Hepatocyte (in vitro differentiated cells): ENCODE data around the gene ALK. TPM values are rescaled to one million over a fixed set of nuclear protein-coding genes. Genes with fewer than 3 reads are reported as not detected.

Experiments
- DNase-seq: peaks from one replicate; pipeline ENCODE4 v3.0.0-alpha.2; 2016; ENCODE audit warnings: low spot score
- H2AFZ ChIP-seq: fragments of 200-600 bp; sonication (generic); 2 replicates; pipeline ENCODE4 v1.6.0; 2016; ENCODE audit warnings: antibody characterized with exemption, mild to moderate bottlenecking
- H3K27ac ChIP-seq: fragments of 200-600 bp; sonication (generic); 2 replicates; pipeline ENCODE4 v1.5.1; 2016; ENCODE audit warnings: mild to moderate bottlenecking
- H3K27me3 ChIP-seq: fragments of 200-600 bp; sonication (generic); 2 replicates; pipeline ENCODE4 v1.6.1; 2016
- H3K36me3 ChIP-seq: fragments of 200-600 bp; sonication (generic); replicated peaks from 2 replicates; pipeline ENCODE4 v1.5.1; 2016; ENCODE audit warnings: low read depth; ENCODE audit not compliant: insufficient read depth
- H3K4me1 ChIP-seq: fragments of 200-600 bp; sonication (generic); 2 replicates; pipeline ENCODE4 v1.5.1; 2016; ENCODE audit warnings: mild to moderate bottlenecking, moderate library complexity; ENCODE audit not compliant: insufficient read depth
- H3K4me2 ChIP-seq: fragments of 200-600 bp; sonication (generic); 2 replicates; pipeline ENCODE4 v1.6.0; 2016
- H3K4me3 ChIP-seq: fragments of 200-600 bp; sonication (generic); 2 replicates; pipeline ENCODE4 v1.5.1; 2016; ENCODE audit warnings: mild to moderate bottlenecking
- H3K79me2 ChIP-seq: fragments of 200-600 bp; sonication (generic); 2 replicates; pipeline ENCODE4 v1.6.0; 2017; ENCODE audit warnings: mild to moderate bottlenecking
- H3K9me2 ChIP-seq: fragments of 200-600 bp; sonication (generic); replicated peaks from 2 replicates; pipeline ENCODE4 v1.6.0; 2017; ENCODE audit warnings: mild to moderate bottlenecking; ENCODE audit not compliant: insufficient read depth
- H3K9me3 ChIP-seq: fragments of 200-600 bp; sonication (generic); 2 replicates; pipeline ENCODE4 v1.5.1; 2016; ENCODE audit warnings: low read depth, mild to moderate bottlenecking
- H4K20me1 ChIP-seq: fragments of 200-600 bp; sonication (generic); 2 replicates; pipeline ENCODE4 v1.6.0; 2016; ENCODE audit warnings: mild to moderate bottlenecking; ENCODE audit not compliant: insufficient read depth, poor library complexity, severe bottlenecking
- EZH2 ChIP-seq: fragments of 200-600 bp; sonication (generic); IDR thresholded peaks from 2 replicates; pipeline ENCODE4 v1.6.1; 2016; ENCODE audit warnings: antibody characterized with exemption, mild to moderate bottlenecking, borderline replicate concordance
- EZH2phosphoT487 ChIP-seq: fragments of 200-600 bp; sonication (generic); IDR thresholded peaks from one replicate; pipeline ENCODE4 v1.6.1; 2018; ENCODE audit warnings: antibody characterized with exemption, mild to moderate bottlenecking, low read depth, moderate library complexity; ENCODE audit not compliant: unreplicated experiment, severe bottlenecking
- whole genome bisulfite sequencing: methylation state at CpG from one replicate; pipeline ENCODE4 v1.1.6; 2016; ENCODE audit warnings: low lambda C conversion rate; ENCODE audit errors: missing lambda C conversion rate; 5-methylcytosine and 5-hydroxymethylcytosine counted together
- polyA plus RNA-seq: library from polyadenylated mRNA; unstranded; fragments of >200 nt; fragmentation: Nextera tagmentation; extraction: Ambion mirVana; gene quantifications from 2 replicates; pipeline ENCODE4 v1.2.1, GENCODE V29; 2016
- total RNA-seq: library from RNA; depleted of rRNA; stranded (reverse); fragments of >200 nt; gene quantifications from 2 replicates; pipeline ENCODE4 v1.2.3, GENCODE V29; 2014
- TF ChIP-seq, protein P1 (sequence below): fragments of 200-600 bp; sonication (generic); IDR thresholded peaks from 2 replicates; pipeline ENCODE4 v1.5.1; 2016; ENCODE audit warnings: antibody characterized with exemption, mild to moderate bottlenecking; ENCODE audit not compliant: poor library complexity

ALK gene
- total and polyA plus RNA-seq, 2 experiments from 2014 or later: 0.16 to 0.27 TPM

DNA sequence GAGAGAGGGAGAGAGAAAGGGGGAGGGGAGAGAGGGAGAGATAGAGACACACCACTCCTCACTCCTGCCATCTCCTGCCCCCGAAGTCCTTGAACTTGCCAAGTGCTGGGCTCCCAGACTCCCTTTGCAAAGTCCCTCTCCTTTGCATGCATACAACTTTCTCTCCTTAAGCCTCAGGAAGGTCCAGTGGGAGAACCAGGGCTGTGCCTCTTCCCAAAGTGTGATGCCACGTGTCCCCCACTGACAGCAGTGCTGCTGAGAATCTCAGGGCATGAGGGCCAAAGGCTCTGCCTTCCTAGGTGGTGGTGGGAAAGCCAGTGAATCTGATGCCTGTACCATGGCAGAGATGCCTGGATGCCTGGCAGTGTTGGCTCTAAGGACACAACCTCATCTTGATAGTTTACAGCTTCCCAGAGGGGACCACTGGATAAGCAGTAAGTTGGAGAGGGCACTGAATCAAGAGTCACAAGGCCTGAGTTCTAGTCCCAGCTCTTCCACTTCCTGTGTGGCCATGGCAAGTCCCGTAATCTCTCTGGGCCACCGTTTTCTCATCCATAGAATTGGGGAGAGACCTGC lies 702.7 kb downstream of the ALK start:
- no peak for DNase-seq
- H3K27me3 ChIP-seq: no peaks in the 10 kb centered on the region

DNA sequence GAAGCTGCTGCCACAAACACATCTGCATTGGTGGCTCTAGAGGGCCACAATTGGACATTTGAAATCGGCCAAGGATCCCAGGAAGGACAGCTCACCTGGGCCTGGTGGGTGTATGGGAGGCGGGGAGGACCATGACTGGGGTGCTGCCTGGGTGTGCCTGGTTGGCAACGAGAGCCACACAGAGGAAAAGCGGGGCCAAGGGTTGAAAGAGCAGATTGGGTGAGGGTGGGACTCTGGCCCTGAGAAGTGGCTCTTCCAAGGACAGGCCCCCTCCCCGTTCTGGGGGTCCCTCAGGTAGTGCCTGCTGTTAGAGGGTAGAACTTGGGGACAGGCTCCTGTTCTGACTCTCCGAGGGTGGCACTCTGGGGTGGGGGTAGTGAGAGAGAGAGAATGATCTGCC lies 703.3 kb downstream of the ALK start:
- Histone ChIP-seq H3K4me2 (no peak overlapping the region), H3K9me2 (no peaks in the 10 kb centered on the region), H4K20me1 (no peaks in the 10 kb centered on the region), H2AFZ (no peak overlapping the region), H3K79me2 (no peaks in the 10 kb centered on the region), H3K4me3 (no peak overlapping the region), H3K27ac (no peak overlapping the region), H3K4me1 (no peaks in the 10 kb centered on the region), H3K9me3 (no peaks in the 10 kb centered on the region), H3K27me3 (no peaks in the 10 kb centered on the region), H3K36me3 (no peaks in the 10 kb centered on the region)
- 91% methylated on average over 6 of the region's 6 CpGs for WGBS
- DNase-seq: no peak
- TF ChIP-seq, protein P1, sequence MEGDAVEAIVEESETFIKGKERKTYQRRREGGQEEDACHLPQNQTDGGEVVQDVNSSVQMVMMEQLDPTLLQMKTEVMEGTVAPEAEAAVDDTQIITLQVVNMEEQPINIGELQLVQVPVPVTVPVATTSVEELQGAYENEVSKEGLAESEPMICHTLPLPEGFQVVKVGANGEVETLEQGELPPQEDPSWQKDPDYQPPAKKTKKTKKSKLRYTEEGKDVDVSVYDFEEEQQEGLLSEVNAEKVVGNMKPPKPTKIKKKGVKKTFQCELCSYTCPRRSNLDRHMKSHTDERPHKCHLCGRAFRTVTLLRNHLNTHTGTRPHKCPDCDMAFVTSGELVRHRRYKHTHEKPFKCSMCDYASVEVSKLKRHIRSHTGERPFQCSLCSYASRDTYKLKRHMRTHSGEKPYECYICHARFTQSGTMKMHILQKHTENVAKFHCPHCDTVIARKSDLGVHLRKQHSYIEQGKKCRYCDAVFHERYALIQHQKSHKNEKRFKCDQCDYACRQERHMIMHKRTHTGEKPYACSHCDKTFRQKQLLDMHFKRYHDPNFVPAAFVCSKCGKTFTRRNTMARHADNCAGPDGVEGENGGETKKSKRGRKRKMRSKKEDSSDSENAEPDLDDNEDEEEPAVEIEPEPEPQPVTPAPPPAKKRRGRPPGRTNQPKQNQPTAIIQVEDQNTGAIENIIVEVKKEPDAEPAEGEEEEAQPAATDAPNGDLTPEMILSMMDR: no peak
- TF ChIP-seq EZH2phosphoT487 (no peak), EZH2 (no peak)

More for the DNA sequence above, 702.7 kb downstream of the ALK start:
- Histone ChIP-seq H2AFZ (no peak overlapping the region), H3K79me2 (no peaks in the 10 kb centered on the region), H4K20me1 (no peaks in the 10 kb centered on the region), H3K36me3 (no peaks in the 10 kb centered on the region), H3K27ac (no peak overlapping the region), H3K4me2 (no peak overlapping the region), H3K9me2 (no peaks in the 10 kb centered on the region), H3K9me3 (no peaks in the 10 kb centered on the region), H3K4me1 (no peaks in the 10 kb centered on the region), H3K4me3 (no peak overlapping the region)
- no peak for TF ChIP-seq EZH2phosphoT487
- 90% methylated on average over 4 of the region's 4 CpGs for WGBS

GRCh38 chr2:29216609-29216909 lies 704.8 kb downstream of the ALK start:
- no peak overlapping the region for H3K4me2 ChIP-seq
- no peaks in the 10 kb centered on the region for H3K36me3 ChIP-seq
- H4K20me1 ChIP-seq: no peaks in the 10 kb centered on the region
- H3K4me3 ChIP-seq: no peak overlapping the region
- no peak for TF ChIP-seq EZH2phosphoT487
- TF ChIP-seq, protein P1: no peak
- TF ChIP-seq EZH2: no peak
- H3K79me2 ChIP-seq: no peaks in the 10 kb centered on the region
- no peak for DNase-seq
- no peak overlapping the region for H3K27ac ChIP-seq
- H2AFZ ChIP-seq: no peak overlapping the region
- no peaks in the 10 kb centered on the region for H3K9me3 ChIP-seq
- 93% methylated on average over 5 of the region's 5 CpGs for WGBS
- H3K9me2 ChIP-seq: no peaks in the 10 kb centered on the region
- H3K4me1 ChIP-seq: no peaks in the 10 kb centered on the region
- H3K27me3 ChIP-seq: no peaks in the 10 kb centered on the region

GRCh38 chr2:29215739-29216608 lies 705.4 kb downstream of the ALK start:
- no peaks in the 10 kb centered on the region for H3K4me1 ChIP-seq
- no peak overlapping the region for H3K4me3 ChIP-seq
- H3K79me2 ChIP-seq: no peaks in the 10 kb centered on the region
- no peak overlapping the region for H3K4me2 ChIP-seq
- no peaks in the 10 kb centered on the region for H4K20me1 ChIP-seq
- no peak overlapping the region for H3K27ac ChIP-seq
- no peaks in the 10 kb centered on the region for H3K27me3 ChIP-seq
- H3K36me3 ChIP-seq: no peaks in the 10 kb centered on the region
- DNase-seq: no peak
- H3K9me2 ChIP-seq: no peaks in the 10 kb centered on the region
- 89% methylated on average over 20 of the region's 20 CpGs for WGBS
- TF ChIP-seq EZH2phosphoT487 (no peak), EZH2 (no peak)
- TF ChIP-seq, protein P1: no peak
- H3K9me3 ChIP-seq: no peaks in the 10 kb centered on the region
- H2AFZ ChIP-seq: no peak overlapping the region
